Loucy (cell line): ENCODE measurements around the gene PPP1R14C.

Experiments used
- H2AFZ ChIP-seq: fragments of 200-600 bp; sonication (generic); 2 replicates; pipeline ENCODE4 v1.6.0; 2016; ENCODE audit warnings: antibody characterized with exemption, mild to moderate bottlenecking, low read length, moderate library complexity
- H3F3A ChIP-seq: fragments of 200-600 bp; 2 replicates; pipeline ENCODE4 v1.6.0; 2016; ENCODE audit warnings: antibody characterized with exemption, low read depth, mild to moderate bottlenecking
- H3K27me3 ChIP-seq: fragments of 200-600 bp; sonication (generic); 2 replicates; pipeline ENCODE4 v1.6.1; 2014; ENCODE audit warnings: low read length, mild to moderate bottlenecking; ENCODE audit not compliant: insufficient read depth, poor library complexity, severe bottlenecking
- H3K36me3 ChIP-seq: fragments of 200-600 bp; sonication (generic); 2 replicates; pipeline ENCODE4 v1.6.1; 2016; ENCODE audit warnings: low read length; ENCODE audit not compliant: insufficient read depth
- H3K4me1 ChIP-seq: fragments of 200-600 bp; sonication (generic); 2 replicates; pipeline ENCODE4 v1.5.1; 2014; ENCODE audit warnings: low read length, mild to moderate bottlenecking; ENCODE audit not compliant: insufficient read depth, poor library complexity, severe bottlenecking
- H3K4me2 ChIP-seq: fragments of 200-600 bp; sonication (generic); 2 replicates; pipeline ENCODE4 v1.6.0; 2014; ENCODE audit warnings: antibody characterized with exemption, low read length, low read depth, mild to moderate bottlenecking; ENCODE audit not compliant: poor library complexity, severe bottlenecking
- H3K4me3 ChIP-seq: fragments of 200-600 bp; sonication (generic); 2 replicates; pipeline ENCODE4 v1.5.1; 2014; ENCODE audit warnings: low read length, mild to moderate bottlenecking, mixed read lengths; ENCODE audit not compliant: poor library complexity, severe bottlenecking
- H3K79me2 ChIP-seq: fragments of 200-600 bp; sonication (generic); 2 replicates; pipeline ENCODE4 v1.6.1; 2014; ENCODE audit warnings: low read length; ENCODE audit not compliant: insufficient read depth
- H3K9ac ChIP-seq: fragments of 200-600 bp; sonication (generic); 2 replicates; pipeline ENCODE4 v1.6.0; 2014; ENCODE audit warnings: mild to moderate bottlenecking, low read depth, low read length, moderate library complexity; ENCODE audit not compliant: poor library complexity, severe bottlenecking
- H3K9me2 ChIP-seq: fragments of 200-600 bp; sonication (generic); replicated peaks from 2 replicates; pipeline ENCODE4 v1.6.1; 2016; ENCODE audit warnings: low read depth, low read length, mixed read lengths
- H3K9me3 ChIP-seq: fragments of 200-600 bp; sonication (generic); 2 replicates; pipeline ENCODE4 v1.6.1; 2014; ENCODE audit warnings: mild to moderate bottlenecking, antibody characterized with exemption, low read length, low read depth; ENCODE audit not compliant: insufficient read depth
- H4K20me1 ChIP-seq: fragments of 200-600 bp; sonication (generic); 2 replicates; pipeline ENCODE4 v1.6.0; 2014; ENCODE audit warnings: antibody characterized with exemption, low read length, mild to moderate bottlenecking; ENCODE audit not compliant: insufficient read depth, poor library complexity, severe bottlenecking
- EZH2phosphoT487 ChIP-seq: fragments of 200-600 bp; IDR thresholded peaks from 2 replicates; pipeline ENCODE4 v1.6.1; 2018; ENCODE audit warnings: antibody characterized with exemption, mild to moderate bottlenecking, moderate library complexity, borderline replicate concordance
- TF ChIP-seq, protein P1 (sequence below): fragments of 200-600 bp; sonication (generic); conservative IDR thresholded peaks from 2 replicates; pipeline ENCODE4 v1.5.1; 2014; ENCODE audit warnings: mild to moderate bottlenecking, antibody characterized with exemption, low read length

The PPP1R14C gene

DNA sequence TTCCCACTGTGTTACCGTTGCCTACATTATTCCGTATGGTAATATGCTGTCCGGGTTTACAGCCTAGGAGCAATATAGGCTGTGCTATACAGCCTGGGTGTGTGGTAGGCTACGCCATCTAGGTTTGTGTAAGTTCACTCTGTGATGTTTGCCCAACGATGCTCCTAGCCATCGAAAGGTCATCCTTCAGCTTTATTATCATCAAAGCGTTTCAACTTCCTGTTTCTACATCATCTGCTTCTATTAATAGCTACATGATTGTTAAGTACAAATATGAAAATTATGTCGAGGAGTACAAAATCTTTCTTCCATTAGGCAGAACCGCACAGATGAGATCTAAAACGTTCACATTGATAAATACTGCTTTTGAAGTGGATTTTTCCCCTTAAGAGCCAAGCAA is 69.9 kb downstream of the PPP1R14C start:
- H3K27me3 ChIP-seq: no peaks in the 10 kb centered on the region
- no peak overlapping the region for H3K4me3 ChIP-seq
- H3K9me3 ChIP-seq: no peaks in the 10 kb centered on the region
- no peak overlapping the region for H2AFZ ChIP-seq
- no peaks in the 10 kb centered on the region for H3K79me2 ChIP-seq
- no peak overlapping the region for H3K9ac ChIP-seq
- H3K36me3 ChIP-seq: no peaks in the 10 kb centered on the region
- peaks cover 2% of the 10 kb centered on the region for H3K4me1 ChIP-seq
- H3K9me2 ChIP-seq: no peaks in the 10 kb centered on the region
- H3K4me2 ChIP-seq: no peak overlapping the region
- no peaks in the 10 kb centered on the region for H3F3A ChIP-seq
- no peaks in the 10 kb centered on the region for H4K20me1 ChIP-seq
- TF ChIP-seq, protein P1, sequence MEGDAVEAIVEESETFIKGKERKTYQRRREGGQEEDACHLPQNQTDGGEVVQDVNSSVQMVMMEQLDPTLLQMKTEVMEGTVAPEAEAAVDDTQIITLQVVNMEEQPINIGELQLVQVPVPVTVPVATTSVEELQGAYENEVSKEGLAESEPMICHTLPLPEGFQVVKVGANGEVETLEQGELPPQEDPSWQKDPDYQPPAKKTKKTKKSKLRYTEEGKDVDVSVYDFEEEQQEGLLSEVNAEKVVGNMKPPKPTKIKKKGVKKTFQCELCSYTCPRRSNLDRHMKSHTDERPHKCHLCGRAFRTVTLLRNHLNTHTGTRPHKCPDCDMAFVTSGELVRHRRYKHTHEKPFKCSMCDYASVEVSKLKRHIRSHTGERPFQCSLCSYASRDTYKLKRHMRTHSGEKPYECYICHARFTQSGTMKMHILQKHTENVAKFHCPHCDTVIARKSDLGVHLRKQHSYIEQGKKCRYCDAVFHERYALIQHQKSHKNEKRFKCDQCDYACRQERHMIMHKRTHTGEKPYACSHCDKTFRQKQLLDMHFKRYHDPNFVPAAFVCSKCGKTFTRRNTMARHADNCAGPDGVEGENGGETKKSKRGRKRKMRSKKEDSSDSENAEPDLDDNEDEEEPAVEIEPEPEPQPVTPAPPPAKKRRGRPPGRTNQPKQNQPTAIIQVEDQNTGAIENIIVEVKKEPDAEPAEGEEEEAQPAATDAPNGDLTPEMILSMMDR: no peak
- no peak for TF ChIP-seq EZH2phosphoT487

DNA sequence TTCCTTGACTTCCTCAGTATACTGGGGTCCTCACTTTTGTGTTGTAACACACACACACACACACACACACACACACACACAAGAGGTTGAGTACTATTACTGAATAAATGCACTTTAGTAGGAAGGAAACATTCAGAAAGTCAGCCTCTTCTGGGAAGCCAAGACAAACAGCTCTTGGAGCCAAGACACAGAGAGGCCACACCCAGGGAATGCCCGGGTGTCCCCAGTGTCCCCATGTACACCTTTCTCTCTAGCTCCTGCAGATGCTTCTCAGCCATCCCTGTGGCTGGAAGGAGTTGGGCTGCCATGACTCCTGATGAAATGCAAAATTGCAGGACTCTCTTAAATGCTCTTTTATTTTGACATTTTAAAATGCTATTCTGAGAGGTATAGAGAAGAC is 70.5 kb downstream of the PPP1R14C start:
- Histone ChIP-seq H3K4me2 (no peak overlapping the region), H3K9me2 (no peaks in the 10 kb centered on the region), H3K9me3 (no peaks in the 10 kb centered on the region), H3K4me3 (no peak overlapping the region), H3K36me3 (no peaks in the 10 kb centered on the region), H3K9ac (no peak overlapping the region), H2AFZ (no peak overlapping the region), H3K4me1 (peaks cover 2% of the 10 kb centered on the region), H4K20me1 (no peaks in the 10 kb centered on the region), H3K79me2 (no peaks in the 10 kb centered on the region), H3K27me3 (no peaks in the 10 kb centered on the region), H3F3A (no peaks in the 10 kb centered on the region)
- TF ChIP-seq, protein P1: no peak
- no peak for TF ChIP-seq EZH2phosphoT487

DNA sequence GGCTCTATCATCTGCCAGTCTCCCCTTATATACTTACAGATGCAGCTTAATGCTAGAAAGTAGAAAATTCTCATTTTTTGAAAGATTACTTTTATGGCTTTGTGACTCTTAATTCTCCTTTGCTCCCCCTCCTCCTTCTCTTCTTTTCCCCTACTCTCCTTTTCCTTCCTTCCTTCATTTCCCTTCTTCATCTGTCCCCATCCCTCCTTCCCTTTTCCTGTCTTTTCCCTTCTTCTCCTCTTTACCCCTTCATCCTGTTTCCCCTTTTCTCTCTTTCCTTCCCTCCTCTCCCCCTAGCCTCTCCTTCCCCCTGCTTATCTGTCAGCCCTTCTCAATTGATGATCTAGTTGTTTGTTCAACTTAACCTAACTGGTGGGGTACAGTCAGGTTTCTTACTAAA is 71.5 kb downstream of the PPP1R14C start:
- H2AFZ ChIP-seq: no peak overlapping the region
- H3K27me3 ChIP-seq: no peaks in the 10 kb centered on the region

More for the DNA sequence above, 71.5 kb downstream of the PPP1R14C start:
- Histone ChIP-seq H3K9ac (no peak overlapping the region), H3F3A (no peaks in the 10 kb centered on the region), H3K36me3 (no peaks in the 10 kb centered on the region), H3K4me2 (no peak overlapping the region), H3K79me2 (no peaks in the 10 kb centered on the region), H4K20me1 (no peaks in the 10 kb centered on the region), H3K9me3 (no peaks in the 10 kb centered on the region), H3K9me2 (no peaks in the 10 kb centered on the region), H3K4me3 (no peak overlapping the region), H3K4me1 (peaks cover 2% of the 10 kb centered on the region)
- no peak for TF ChIP-seq EZH2phosphoT487
- TF ChIP-seq, protein P1: no peak
